22Rv1 (cell line): ENCODE results near the gene CDHR4.
"Not testable (repeated sequence)": the region's sequence is repeated elsewhere in the genome, so short reads cannot be mapped to it uniquely, and the experiment has no call there.

Source experiments
- H3K27ac ChIP-seq: fragments of 450-650 bp; 2 replicates; pipeline ENCODE4 v1.5.1; 2017
- ZFX ChIP-seq: fragments of 450-650 bp; IDR thresholded peaks from 2 replicates; pipeline ENCODE4 v1.6.1; 2017; ENCODE audit warnings: antibody characterized with exemption, borderline replicate concordance
- TF ChIP-seq, protein P1 (sequence below): fragments of 450-650 bp; IDR thresholded peaks from 2 replicates; pipeline ENCODE4 v1.5.1; 2017; ENCODE audit warnings: mild to moderate bottlenecking

Gene CDHR4

DNA sequence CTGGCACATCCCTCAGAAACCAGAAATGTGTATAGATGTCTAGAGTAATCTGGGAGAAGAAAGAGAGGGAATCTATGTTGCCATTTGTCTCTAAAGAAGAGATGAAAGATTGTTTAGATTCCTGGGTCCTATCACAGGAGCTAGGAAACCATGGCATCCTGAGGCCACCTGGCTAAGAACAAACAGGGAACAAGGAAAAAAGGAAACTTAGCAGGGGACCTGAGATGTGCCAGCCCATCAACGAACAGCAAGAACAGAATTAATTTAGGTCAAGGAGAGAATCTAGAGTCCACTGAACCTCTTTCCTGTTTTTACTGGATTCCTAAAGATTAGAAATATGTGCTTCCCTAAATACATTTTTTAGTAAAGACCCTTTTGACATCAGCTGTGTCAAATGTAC, 43.6 kb downstream of the CDHR4 start:
- no peak overlapping the region for H3K27ac ChIP-seq
- no peak for TF ChIP-seq ZFX
- TF ChIP-seq, protein P1, sequence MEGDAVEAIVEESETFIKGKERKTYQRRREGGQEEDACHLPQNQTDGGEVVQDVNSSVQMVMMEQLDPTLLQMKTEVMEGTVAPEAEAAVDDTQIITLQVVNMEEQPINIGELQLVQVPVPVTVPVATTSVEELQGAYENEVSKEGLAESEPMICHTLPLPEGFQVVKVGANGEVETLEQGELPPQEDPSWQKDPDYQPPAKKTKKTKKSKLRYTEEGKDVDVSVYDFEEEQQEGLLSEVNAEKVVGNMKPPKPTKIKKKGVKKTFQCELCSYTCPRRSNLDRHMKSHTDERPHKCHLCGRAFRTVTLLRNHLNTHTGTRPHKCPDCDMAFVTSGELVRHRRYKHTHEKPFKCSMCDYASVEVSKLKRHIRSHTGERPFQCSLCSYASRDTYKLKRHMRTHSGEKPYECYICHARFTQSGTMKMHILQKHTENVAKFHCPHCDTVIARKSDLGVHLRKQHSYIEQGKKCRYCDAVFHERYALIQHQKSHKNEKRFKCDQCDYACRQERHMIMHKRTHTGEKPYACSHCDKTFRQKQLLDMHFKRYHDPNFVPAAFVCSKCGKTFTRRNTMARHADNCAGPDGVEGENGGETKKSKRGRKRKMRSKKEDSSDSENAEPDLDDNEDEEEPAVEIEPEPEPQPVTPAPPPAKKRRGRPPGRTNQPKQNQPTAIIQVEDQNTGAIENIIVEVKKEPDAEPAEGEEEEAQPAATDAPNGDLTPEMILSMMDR = no peak

DNA sequence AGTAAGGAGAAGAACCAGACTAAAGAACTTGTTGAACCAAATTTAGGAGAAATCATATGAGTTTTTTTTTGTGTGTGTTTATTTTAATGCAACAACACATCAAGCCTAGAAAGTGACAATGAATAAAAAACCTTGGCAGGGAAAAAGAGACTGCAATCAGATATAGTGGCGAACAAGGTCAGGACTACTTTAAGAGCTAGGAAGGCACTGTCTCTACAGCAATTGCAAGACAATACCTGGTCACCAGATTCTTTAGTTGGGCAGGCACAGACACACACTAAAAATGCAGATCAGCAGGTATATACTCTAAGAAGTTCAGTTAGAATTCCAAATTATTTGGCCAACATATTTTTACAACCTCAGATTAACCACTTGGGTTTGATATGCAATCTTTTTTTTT, 45.1 kb downstream of the CDHR4 start:
- H3K27ac ChIP-seq = no peak overlapping the region

DNA sequence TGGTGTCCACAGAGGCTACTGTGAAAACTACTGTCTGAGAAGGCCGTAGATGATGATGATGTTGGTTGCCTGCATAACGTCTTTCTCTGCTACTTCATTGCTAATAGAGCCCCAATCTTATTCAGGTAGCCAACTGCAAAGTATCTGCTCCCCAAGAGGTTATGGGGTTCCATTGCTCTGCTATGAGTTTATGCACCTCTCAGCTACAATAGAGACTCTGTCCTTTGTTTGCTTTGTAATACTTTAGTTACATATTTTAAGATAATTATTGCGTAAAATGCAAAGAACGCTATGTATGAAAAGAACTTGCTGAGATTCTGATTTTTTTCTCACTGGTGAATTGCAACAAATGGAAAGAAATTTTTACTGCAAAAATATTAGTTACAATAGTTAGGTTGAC, 48.2 kb downstream of the CDHR4 start:
- TF ChIP-seq, protein P1 = no peak
- no peak for TF ChIP-seq ZFX
- no peak overlapping the region for H3K27ac ChIP-seq

More for the DNA sequence above, 45.1 kb downstream of the CDHR4 start:
- no peak for TF ChIP-seq ZFX
- TF ChIP-seq, protein P1 = no peak

DNA sequence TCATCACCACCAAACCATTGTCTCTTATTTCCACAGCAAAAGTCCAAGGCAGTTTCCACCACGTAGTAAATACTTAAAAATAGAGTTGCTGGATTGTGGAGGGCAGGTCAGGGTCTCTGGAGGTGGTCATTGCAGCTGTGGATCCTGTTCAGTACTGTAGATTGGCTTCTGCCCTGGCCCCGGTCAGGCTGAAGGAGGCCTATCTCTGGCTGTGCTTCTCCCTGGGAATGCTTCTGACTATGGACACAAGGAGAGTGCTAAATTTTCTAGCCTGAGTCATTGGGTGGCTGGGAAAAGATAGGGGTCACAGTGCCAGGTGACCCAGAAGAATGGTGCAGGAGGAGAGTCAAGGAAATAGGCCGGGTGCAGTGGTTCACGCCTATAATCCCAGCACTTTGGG, 49.6 kb downstream of the CDHR4 start:
- no peak overlapping the region for H3K27ac ChIP-seq
- TF ChIP-seq ZFX = no peak

DNA sequence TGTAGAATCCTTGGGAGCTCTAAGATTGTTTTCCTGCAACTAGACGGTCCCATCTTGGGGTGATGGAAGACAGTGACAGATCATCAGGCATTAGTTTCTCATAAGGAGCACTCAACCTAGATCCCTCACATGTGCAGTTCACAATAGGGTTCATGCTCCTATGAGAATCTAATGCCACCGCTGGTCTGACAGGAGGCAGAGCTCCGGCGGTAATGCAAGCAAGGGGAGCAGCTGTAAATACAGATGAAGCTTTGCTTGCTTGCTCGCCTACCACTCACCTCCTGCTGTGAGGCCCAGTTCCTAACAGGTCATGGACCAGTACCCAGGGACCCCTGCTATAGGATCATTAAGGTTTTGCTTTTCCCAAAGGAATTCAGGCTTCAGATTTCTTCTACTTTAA, 50.8 kb downstream of the CDHR4 start:
- H3K27ac ChIP-seq = not testable (repeated sequence)

DNA sequence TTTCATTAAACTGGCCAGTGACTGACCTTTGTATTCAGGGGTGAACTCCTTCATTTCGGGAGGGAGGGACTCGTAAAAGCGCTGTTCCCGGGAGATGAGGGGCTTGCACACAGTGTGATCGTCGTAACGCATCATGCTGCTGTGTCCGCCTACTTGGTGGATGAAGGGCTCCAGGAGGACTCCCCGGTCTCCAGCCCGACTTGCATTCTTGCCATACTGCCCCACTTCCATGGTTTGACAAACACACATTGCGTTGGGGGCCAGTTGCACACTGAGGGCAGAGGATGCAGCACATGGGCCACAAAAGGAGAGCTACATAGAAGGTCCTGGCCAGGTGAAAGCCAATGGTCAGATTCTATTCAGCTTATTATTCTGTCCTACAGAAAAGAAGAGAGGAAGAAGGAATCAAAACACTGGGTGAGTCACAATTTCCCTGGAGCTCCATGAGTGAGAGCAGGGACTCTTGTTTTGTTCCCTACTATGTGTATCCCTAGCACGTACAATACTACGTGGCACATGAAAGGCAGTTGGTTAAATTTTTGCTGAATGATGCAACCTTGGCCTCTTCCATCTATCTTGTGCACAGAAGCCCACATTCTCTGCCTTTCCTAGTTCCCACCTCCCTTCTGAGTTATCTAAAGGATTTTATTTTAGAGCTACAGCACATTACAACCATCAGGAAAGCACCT, 51.7 kb downstream of the CDHR4 start:
- no peak overlapping the region for H3K27ac ChIP-seq
- no peak for TF ChIP-seq ZFX
- TF ChIP-seq, protein P1 = no peak

DNA sequence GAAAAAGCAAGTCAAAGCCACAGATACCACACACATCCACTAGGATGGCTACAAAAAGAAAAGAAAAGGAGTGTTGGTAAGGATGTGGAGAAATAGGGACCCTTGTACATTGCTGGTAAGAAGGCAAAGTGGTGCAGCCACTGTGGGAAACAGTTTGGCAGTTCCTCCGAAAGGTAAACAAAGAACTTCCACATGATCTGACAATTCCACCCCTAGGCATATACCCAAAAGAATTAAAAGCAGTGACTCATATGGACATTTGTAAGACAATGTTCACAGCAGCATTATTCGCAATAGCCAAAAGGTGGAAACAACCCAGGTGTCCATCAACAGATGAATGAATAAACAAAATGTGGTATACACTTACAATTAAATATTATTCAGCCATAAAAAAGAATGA, 53.7 kb downstream of the CDHR4 start:
- H3K27ac ChIP-seq = no peak overlapping the region
- TF ChIP-seq, protein P1 = no peak
- TF ChIP-seq ZFX = no peak
